ENCODE data around the gene ITGA2. TPM values are rescaled to one million over a fixed set of nuclear protein-coding genes. Genes with fewer than 3 reads are reported as not detected.

ITGA2 gene
- total RNA-seq, 1 experiment from 2014 or later: 36.6 TPM

DNA sequence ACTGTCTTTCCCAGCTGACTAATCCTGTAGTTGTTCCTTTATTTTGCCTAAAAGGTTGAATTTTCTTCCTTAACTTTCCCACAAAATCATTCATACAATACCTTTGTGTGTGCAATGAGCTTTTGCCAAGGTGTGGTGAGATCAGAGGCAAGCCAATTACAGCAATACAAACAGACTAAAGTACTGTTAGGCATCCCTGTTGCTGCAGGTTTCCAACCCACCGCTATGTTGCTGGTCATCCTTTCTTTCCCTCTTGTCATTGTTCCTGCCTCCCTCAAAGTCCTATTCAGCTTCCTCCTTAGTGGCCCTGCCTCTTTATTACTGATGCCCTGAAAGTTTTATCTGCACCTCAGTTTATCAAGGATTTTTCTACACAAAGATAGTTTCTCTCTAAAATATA lies 22.1 kb downstream of the ITGA2 start:
- ChIA-PET POLR2A (no interaction called here), RAD21 (ENCODE audit: low non-redundant PET in 1 of 2, low total read pairs in 2 of 2, uncharacterized antibody in 2 of 2, unreplicated experiment in 2 of 2) (no interaction called here), CTCF (no interaction called here)
- H4K20me1 ChIP-seq (ENCODE audit: insufficient read depth): no peaks in the 10 kb centered on the region
- DNase-seq (ENCODE audit: low read depth, low spot score) (no peak), ATAC-seq (no peak)
- TF ChIP-seq SP1 (IDR thresholded peaks at IDR 0.05; ENCODE audit: low read depth) (no peak), POLR2A (IDR thresholded peaks at IDR 0.05; ENCODE audit: borderline replicate concordance, extremely low read depth, insufficient read depth, insufficient read length) (no peak), EGR1 (IDR thresholded peaks at IDR 0.05; ENCODE audit: low read depth) (no peak), JUND (IDR thresholded peaks at IDR 0.05) (no peak), FOSL1 (IDR thresholded peaks at IDR 0.05; ENCODE audit: low read depth) (no peak), MAX (IDR thresholded peaks at IDR 0.05) (no peak), ELF1 (IDR thresholded peaks at IDR 0.05; ENCODE audit: borderline replicate concordance, low read depth) (no peak), TCF7L2 (IDR thresholded peaks at IDR 0.05; ENCODE audit: borderline replicate concordance, extremely low read depth, insufficient read depth, insufficient read length) (no peak), SRF (IDR thresholded peaks at IDR 0.05; ENCODE audit: low read depth) (no peak), RAD21 (IDR thresholded peaks at IDR 0.05; ENCODE audit: low read depth) (no peak)
- TF ChIP-seq, protein P1, sequence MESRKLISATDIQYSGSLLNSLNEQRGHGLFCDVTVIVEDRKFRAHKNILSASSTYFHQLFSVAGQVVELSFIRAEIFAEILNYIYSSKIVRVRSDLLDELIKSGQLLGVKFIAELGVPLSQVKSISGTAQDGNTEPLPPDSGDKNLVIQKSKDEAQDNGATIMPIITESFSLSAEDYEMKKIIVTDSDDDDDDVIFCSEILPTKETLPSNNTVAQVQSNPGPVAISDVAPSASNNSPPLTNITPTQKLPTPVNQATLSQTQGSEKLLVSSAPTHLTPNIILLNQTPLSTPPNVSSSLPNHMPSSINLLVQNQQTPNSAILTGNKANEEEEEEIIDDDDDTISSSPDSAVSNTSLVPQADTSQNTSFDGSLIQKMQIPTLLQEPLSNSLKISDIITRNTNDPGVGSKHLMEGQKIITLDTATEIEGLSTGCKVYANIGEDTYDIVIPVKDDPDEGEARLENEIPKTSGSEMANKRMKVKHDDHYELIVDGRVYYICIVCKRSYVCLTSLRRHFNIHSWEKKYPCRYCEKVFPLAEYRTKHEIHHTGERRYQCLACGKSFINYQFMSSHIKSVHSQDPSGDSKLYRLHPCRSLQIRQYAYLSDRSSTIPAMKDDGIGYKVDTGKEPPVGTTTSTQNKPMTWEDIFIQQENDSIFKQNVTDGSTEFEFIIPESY (IDR thresholded peaks at IDR 0.05; ENCODE audit: extremely low read depth, insufficient replicate concordance, low read length): no peak
- peaks cover 15% of the 10 kb centered on the region; the same call in 1 of the 2 replicates for H3K79me2 ChIP-seq (ENCODE audit: insufficient read depth, low read length)
- H3K36me3 ChIP-seq (ENCODE audit: control insufficient read depth in 1 of 2, insufficient read depth in 2 of 2, low read length in 2 of 2): no peaks in the 10 kb centered on the region
- intact Hi-C loops (cut with micrococcal nuclease): no loop called here
- no peak overlapping the region for H2AFZ ChIP-seq (ENCODE audit: low read depth, low read length, poor library complexity, severe bottlenecking)
- no peaks in the 10 kb centered on the region for H3K27me3 ChIP-seq (ENCODE audit: insufficient read depth, low read length)
- H3K9ac ChIP-seq (ENCODE audit: low read length): no peak overlapping the region
- no peaks in the 10 kb centered on the region for H3K9me3 ChIP-seq (ENCODE audit: control insufficient read depth in 1 of 2, insufficient read depth in 1 of 2, low read depth in 1 of 2, low read length in 2 of 2)
- no peak overlapping the region for H3K4me2 ChIP-seq (ENCODE audit: low read length)
- H3K4me3 ChIP-seq (replicated peaks in 1 of 2; ENCODE audit: low read depth in 1 of 2, low read length in 2 of 2): no peak overlapping the region
- no TSS peak for BruUV-seq (replicated peaks)
- H3K4me1 ChIP-seq (ENCODE audit: control insufficient read depth in 1 of 2, insufficient read depth in 2 of 2, low read length in 2 of 2): peaks cover 24 to 32% of the 10 kb centered on the region in 2 experiments
- no peak overlapping the region for H3K27ac ChIP-seq (ENCODE audit: low read depth, low read length)
- no peaks in the 10 kb centered on the region for H3K9me2 ChIP-seq (ENCODE audit: insufficient read depth)
